Neural crest cell (in vitro differentiated cells): Measurements from ENCODE around the gene AIM2. TPM values are rescaled to one million over a fixed set of nuclear protein-coding genes. Genes with fewer than 3 reads are reported as not detected.

Source experiments
- DNase-seq: peaks from one replicate; pipeline ENCODE4 v3.0.0; 2021; ENCODE audit warnings: low read depth, mixed read lengths, low spot score
- H3K27ac Mint-ChIP-seq: one replicate; pipeline ENCODE4 v1.8.0; 2021; ENCODE audit warnings: mild to moderate bottlenecking, mixed read lengths; ENCODE audit not compliant: unreplicated experiment
- H3K27me3 Mint-ChIP-seq: 2 replicates; pipeline ENCODE4 v1.8.0; 2021; ENCODE audit warnings: low read depth, mild to moderate bottlenecking, mixed read lengths
- H3K36me3 Mint-ChIP-seq: 2 replicates; pipeline ENCODE4 v1.8.0; 2021; ENCODE audit warnings: low read depth, mild to moderate bottlenecking, mixed read lengths
- H3K4me1 Mint-ChIP-seq: 2 replicates; pipeline ENCODE4 v1.8.0; 2021; ENCODE audit warnings: mixed read lengths
- H3K4me3 Mint-ChIP-seq: one replicate; pipeline ENCODE4 v1.8.0; 2021; ENCODE audit warnings: mild to moderate bottlenecking, mixed read lengths
- H3K9me3 Mint-ChIP-seq: 2 replicates; pipeline ENCODE4 v1.8.0; 2021; ENCODE audit warnings: mixed read lengths
- CTCF ChIP-seq: fragments of 200-600 bp; sonication (generic); conservative IDR thresholded peaks from 2 replicates; pipeline ENCODE4 v1.5.0; 2021; ENCODE audit warnings: antibody characterized with exemption, mild to moderate bottlenecking
- total RNA-seq: library from RNA; stranded (reverse); gene quantifications from 2 replicates; pipeline ENCODE4 v1.2.1, GENCODE V29; 2021

Gene AIM2
- total RNA-seq, 1 donor from 2014 or later: 5.7 TPM

GRCh38 chr1:159077120-159077961 is 775 bp upstream of the AIM2 start:
- no peak overlapping the region for H3K27ac Mint-ChIP-seq
- H3K27me3 Mint-ChIP-seq: no peaks in the 10 kb centered on the region
- no peaks in the 10 kb centered on the region for H3K36me3 Mint-ChIP-seq
- no peak overlapping the region for H3K4me3 Mint-ChIP-seq
- no peak for TF ChIP-seq CTCF
- DNase-seq: no peak
- no peaks in the 10 kb centered on the region for H3K9me3 Mint-ChIP-seq
- H3K4me1 Mint-ChIP-seq: no peaks in the 10 kb centered on the region

DNA sequence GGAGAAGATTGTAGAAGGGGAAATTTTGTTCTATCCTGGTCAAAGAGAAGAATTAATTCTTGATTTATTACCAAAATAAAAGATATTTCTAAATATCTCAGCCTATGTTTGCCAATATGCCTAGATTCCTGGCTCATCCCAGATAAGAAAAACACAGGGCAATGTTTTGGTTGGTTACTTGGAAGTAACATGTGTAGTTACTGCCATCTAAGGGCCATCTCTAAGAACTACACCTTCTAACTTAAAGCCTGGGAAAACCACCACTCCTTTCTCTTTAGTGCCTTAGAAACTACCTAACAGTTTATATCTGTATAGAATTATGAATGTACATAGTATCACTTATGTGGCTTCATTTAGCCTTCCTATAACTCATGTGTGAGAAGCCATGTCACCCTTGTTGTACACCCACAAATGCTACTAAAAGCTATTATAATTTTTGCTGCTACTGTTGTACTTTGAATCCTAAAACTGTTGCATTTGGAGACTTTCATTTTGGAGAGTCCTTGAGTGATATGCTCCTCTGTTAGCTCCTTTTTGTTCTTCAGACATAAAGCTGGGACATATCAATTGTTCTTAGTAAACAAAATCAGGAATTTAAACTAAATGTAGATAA is 4.5 kb downstream of the AIM2 start:
- Mint-ChIP-seq H3K4me3 (no peak overlapping the region), H3K4me1 (no peaks in the 10 kb centered on the region), H3K9me3 (no peaks in the 10 kb centered on the region), H3K27ac (no peak overlapping the region), H3K36me3 (no peaks in the 10 kb centered on the region), H3K27me3 (no peaks in the 10 kb centered on the region)
- TF ChIP-seq CTCF: peak; percentile 82
- DNase-seq: no peak

GRCh38 chr1:159068886-159069285 is 7.7 kb downstream of the AIM2 start:
- DNase-seq: no peak
- H3K27me3 Mint-ChIP-seq: no peaks in the 10 kb centered on the region
- H3K27ac Mint-ChIP-seq: no peak overlapping the region
- no peaks in the 10 kb centered on the region for H3K36me3 Mint-ChIP-seq
- no peaks in the 10 kb centered on the region for H3K4me1 Mint-ChIP-seq
- no peak for TF ChIP-seq CTCF
- no peaks in the 10 kb centered on the region for H3K9me3 Mint-ChIP-seq
- no peak overlapping the region for H3K4me3 Mint-ChIP-seq

GRCh38 chr1:159067699-159068621 is 8.6 kb downstream of the AIM2 start:
- Mint-ChIP-seq H3K4me1 (no peaks in the 10 kb centered on the region), H3K9me3 (no peaks in the 10 kb centered on the region), H3K36me3 (no peaks in the 10 kb centered on the region), H3K27me3 (no peaks in the 10 kb centered on the region), H3K4me3 (no peak overlapping the region), H3K27ac (no peak overlapping the region)
- no peak for DNase-seq
- no peak for TF ChIP-seq CTCF

DNA sequence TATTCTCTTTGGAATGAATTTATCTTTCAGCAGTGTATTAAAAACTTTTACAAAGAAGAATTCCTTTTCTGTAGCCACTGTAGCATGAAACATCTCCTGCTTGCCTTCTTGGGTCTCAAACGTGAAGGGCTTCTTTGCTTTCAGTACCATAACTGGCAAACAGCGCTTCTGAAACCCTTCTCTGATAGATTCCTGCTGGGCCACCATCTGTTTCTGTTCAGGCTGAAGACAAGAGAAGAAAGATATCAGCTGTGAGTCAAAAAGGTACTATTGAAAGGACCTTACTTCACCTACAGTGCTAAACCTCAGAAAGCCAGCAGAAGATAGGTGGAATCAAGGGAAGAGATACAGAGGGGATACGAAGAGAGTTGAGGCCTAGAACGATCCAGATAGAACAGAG is 10.5 kb downstream of the AIM2 start:
- H3K4me3 Mint-ChIP-seq: no peak overlapping the region
- H3K36me3 Mint-ChIP-seq: peaks cover 4% of the 10 kb centered on the region
- no peaks in the 10 kb centered on the region for H3K27me3 Mint-ChIP-seq
- no peaks in the 10 kb centered on the region for H3K4me1 Mint-ChIP-seq
- no peak for TF ChIP-seq CTCF
- no peak for DNase-seq
- H3K27ac Mint-ChIP-seq: no peak overlapping the region
- no peaks in the 10 kb centered on the region for H3K9me3 Mint-ChIP-seq
